ENCODE measurements around the gene CLK3.

DNA sequence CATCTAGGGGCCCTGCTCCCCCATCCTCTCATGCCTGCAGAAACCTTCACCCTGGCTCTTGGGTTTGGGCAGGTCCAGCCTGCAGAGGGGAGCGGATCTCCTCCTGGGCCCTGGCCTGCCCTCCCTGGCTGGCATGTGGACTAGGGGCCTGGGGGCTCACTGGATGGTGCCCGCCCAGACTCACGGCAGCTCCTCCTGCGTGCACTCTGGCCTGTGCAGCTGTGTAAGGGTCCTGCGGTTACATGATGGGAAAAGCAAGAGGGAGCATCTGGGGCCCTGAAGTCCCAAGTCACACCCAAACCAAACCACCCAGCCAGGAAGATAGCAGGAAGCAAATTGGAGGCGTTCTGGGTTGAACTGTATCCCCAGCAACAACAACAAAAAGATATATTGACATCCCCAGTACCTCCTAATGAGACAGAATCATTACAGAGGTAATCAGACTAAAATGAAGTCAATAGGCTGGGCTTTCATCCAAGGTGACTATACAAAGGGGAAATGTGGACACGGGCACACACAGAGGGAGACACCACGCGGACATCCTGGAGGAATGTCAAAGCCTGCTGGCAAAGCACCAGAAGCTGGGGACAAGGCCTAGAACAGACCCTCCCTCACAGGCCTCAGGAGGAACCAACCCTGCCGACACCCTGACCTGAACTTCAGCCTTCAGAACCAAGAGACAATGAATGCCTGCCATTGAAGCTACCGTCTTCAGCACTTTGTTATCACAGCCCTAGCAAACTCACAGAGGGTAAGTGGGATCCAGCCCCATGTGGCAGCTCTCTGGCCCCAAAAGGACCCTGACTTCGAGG lies 10.4 kb upstream of the CLK3 start:
- TF ChIP-seq, protein P1, sequence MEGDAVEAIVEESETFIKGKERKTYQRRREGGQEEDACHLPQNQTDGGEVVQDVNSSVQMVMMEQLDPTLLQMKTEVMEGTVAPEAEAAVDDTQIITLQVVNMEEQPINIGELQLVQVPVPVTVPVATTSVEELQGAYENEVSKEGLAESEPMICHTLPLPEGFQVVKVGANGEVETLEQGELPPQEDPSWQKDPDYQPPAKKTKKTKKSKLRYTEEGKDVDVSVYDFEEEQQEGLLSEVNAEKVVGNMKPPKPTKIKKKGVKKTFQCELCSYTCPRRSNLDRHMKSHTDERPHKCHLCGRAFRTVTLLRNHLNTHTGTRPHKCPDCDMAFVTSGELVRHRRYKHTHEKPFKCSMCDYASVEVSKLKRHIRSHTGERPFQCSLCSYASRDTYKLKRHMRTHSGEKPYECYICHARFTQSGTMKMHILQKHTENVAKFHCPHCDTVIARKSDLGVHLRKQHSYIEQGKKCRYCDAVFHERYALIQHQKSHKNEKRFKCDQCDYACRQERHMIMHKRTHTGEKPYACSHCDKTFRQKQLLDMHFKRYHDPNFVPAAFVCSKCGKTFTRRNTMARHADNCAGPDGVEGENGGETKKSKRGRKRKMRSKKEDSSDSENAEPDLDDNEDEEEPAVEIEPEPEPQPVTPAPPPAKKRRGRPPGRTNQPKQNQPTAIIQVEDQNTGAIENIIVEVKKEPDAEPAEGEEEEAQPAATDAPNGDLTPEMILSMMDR (IDR thresholded peaks at IDR 0.05; ENCODE audit: extremely low read depth in 1 of 2, insufficient read depth in 1 of 2, low read depth in 1 of 2, low read length in 2 of 2) = no peak
- TF ChIP-seq POLR2AphosphoS5 (IDR thresholded peaks at IDR 0.05; ENCODE audit: insufficient read depth, low read depth, low read length) = no peak
- TF ChIP-seq, protein P2, sequence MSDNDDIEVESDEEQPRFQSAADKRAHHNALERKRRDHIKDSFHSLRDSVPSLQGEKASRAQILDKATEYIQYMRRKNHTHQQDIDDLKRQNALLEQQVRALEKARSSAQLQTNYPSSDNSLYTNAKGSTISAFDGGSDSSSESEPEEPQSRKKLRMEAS (IDR thresholded peaks at IDR 0.05; ENCODE audit: insufficient read depth, insufficient read length) = no peak
- TF ChIP-seq POLR2A (IDR thresholded peaks at IDR 0.05; ENCODE audit: low read depth, low read length) = no peak
- TF ChIP-seq EZH2 (IDR thresholded peaks at IDR 0.05; ENCODE audit: borderline replicate concordance, low read depth, low read length, severe bottlenecking) = no peak
- no peak for TF ChIP-seq GATA2 (IDR thresholded peaks at IDR 0.05; ENCODE audit: insufficient read depth, insufficient read length, low read depth, low read length)

Measured in endothelial cell of umbilical vein (primary cell).